H1 (cell line): ENCODE measurements around the gene RPS28. TPM values are rescaled to one million over a fixed set of nuclear protein-coding genes. Genes with fewer than 3 reads are reported as not detected.

Experiments
- CTCF ChIA-PET: fragments of 300-600 bp; sonication (Branson Sonifier 250); formaldehyde crosslinking; loops from one replicate; lab custom pipeline; 2021; ENCODE audit not compliant: partially characterized antibody; lab: Charles Lee
- POLR2A ChIA-PET: fragments of 300-600 bp; sonication (Branson Sonifier 250); formaldehyde crosslinking; loops from one replicate; lab custom pipeline; 2021; ENCODE audit warnings: inconsistent platforms; ENCODE audit not compliant: partially characterized antibody; lab: Charles Lee
- DNase-seq, 2 experiments: peaks; one replicate each; pipeline versions ENCODE4 v3.0.0 to v3.0.0-alpha.2; 2010 to 2022; ENCODE audit warnings: low spot score in 2 of 2, low read depth in 1 of 2, mixed read lengths in 1 of 2
- FAIRE-seq: peaks from 2 replicates; lab custom pipeline; 2011; peaks lifted over from hg19 to GRCh38; lab: Jason Lieb, UNC
- H2AFZ ChIP-seq: 2 replicates; pipeline ENCODE4 v1.8.1; 2012; ENCODE audit warnings: low read length, inconsistent platforms
- H2AK5ac ChIP-seq: 2 replicates; pipeline ENCODE4 v1.6.1; 2013; ENCODE audit warnings: low read depth, low read length
- H2BK120ac ChIP-seq: replicated peaks from 2 replicates; pipeline ENCODE3; 2013; ENCODE audit warnings: low read depth, low read length, inconsistent platforms
- H2BK12ac ChIP-seq: 2 replicates; pipeline ENCODE4 v1.6.1; 2013; ENCODE audit warnings: low read depth, low read length
- H2BK15ac ChIP-seq: 2 replicates; pipeline ENCODE4 v1.6.1; 2013; ENCODE audit warnings: low read length
- H2BK20ac ChIP-seq: 2 replicates; pipeline ENCODE4 v1.6.1; 2013; ENCODE audit warnings: low read length
- H2BK5ac ChIP-seq: 2 replicates; pipeline ENCODE4 v1.6.1; 2013; ENCODE audit warnings: low read depth, low read length
- H3K14ac ChIP-seq: 2 replicates; pipeline ENCODE4 v1.6.1; 2013; ENCODE audit warnings: inconsistent platforms; ENCODE audit not compliant: insufficient read length
- H3K18ac ChIP-seq: 2 replicates; pipeline ENCODE4 v1.6.1; 2013; ENCODE audit warnings: low read length; ENCODE audit errors: extremely low read depth
- H3K23ac ChIP-seq: 2 replicates; pipeline ENCODE4 v1.6.1; 2013; ENCODE audit warnings: inconsistent platforms; ENCODE audit not compliant: insufficient read length
- H3K23me2 ChIP-seq: 2 replicates; pipeline ENCODE4 v1.6.1; 2013; ENCODE audit warnings: low read depth, low read length
- H3K27ac ChIP-seq: 2 replicates; pipeline ENCODE4 v1.6.1; 2011; ENCODE audit warnings: low read depth, low read length, inconsistent platforms
- H3K27me3 ChIP-seq, 4 experiments: replicated peaks in 1 of 4; 1 replicate in 1 of 4; 2 replicates in 3 of 4; pipeline versions ENCODE4 v1.6.1 to v1.8.1; 2011 to 2013; ENCODE audit warnings: low read length in 3 of 4, mild to moderate bottlenecking in 3 of 4, inconsistent platforms in 2 of 4, mixed read lengths in 2 of 4, moderate library complexity in 1 of 4; ENCODE audit not compliant: control insufficient read depth in 3 of 4, insufficient read depth in 3 of 4; ENCODE audit errors: extremely low read depth in 1 of 4
- H3K36me3 ChIP-seq, 4 experiments: 2 replicates each; pipeline versions ENCODE4 v1.6.1 to v1.8.1; 2011 to 2013; ENCODE audit warnings: mild to moderate bottlenecking in 4 of 4, low read length in 3 of 4, moderate library complexity in 2 of 4, control low read depth in 1 of 4, inconsistent platforms in 1 of 4; ENCODE audit not compliant: insufficient read depth in 4 of 4, control insufficient read depth in 2 of 4
- H3K4ac ChIP-seq: replicated peaks from 2 replicates; pipeline ENCODE3; 2013; ENCODE audit warnings: low read length, low read depth, mixed read lengths, inconsistent platforms; ENCODE audit not compliant: insufficient read length
- H3K4me1 ChIP-seq, 4 experiments: replicated peaks in 1 of 4; 1 replicate in 1 of 4; 2 replicates in 3 of 4; pipeline versions ENCODE4 v1.6.1 to v1.8.1; 2011 to 2013; ENCODE audit warnings: low read length in 3 of 4, inconsistent platforms in 2 of 4, mixed read lengths in 1 of 4; ENCODE audit not compliant: insufficient read depth in 4 of 4, control insufficient read depth in 3 of 4
- H3K4me2 ChIP-seq, 2 experiments: 2 replicates each; pipeline versions ENCODE4 v1.6.1 to v1.8.1; 2011 to 2013; ENCODE audit warnings: low read depth in 2 of 2, low read length in 2 of 2, control low read depth in 1 of 2, inconsistent platforms in 1 of 2, mild to moderate bottlenecking in 1 of 2; ENCODE audit not compliant: insufficient read depth in 1 of 2
- H3K4me3 ChIP-seq, 4 experiments: fragments of 200-600, 300-600 bp in 1 of 4; sonication (generic), shearing (Covaris generic), sonication (Bioruptor Twin) in 1 of 4; 2 replicates each; pipeline versions ENCODE4 v1.5.1 to v1.8.1; 2011 to 2016; ENCODE audit warnings: low read length in 4 of 4, low read depth in 3 of 4, control low read depth in 2 of 4, inconsistent platforms in 2 of 4, mild to moderate bottlenecking in 2 of 4, mixed read lengths in 1 of 4, moderate library complexity in 1 of 4; ENCODE audit not compliant: insufficient read depth in 2 of 4; ENCODE audit errors: extremely low read depth in 1 of 4
- H3K56ac ChIP-seq: replicated peaks from 2 replicates; pipeline ENCODE3; 2013; ENCODE audit warnings: low read depth, mild to moderate bottlenecking, mixed read lengths, low read length, inconsistent platforms; ENCODE audit not compliant: insufficient read length
- H3K79me1 ChIP-seq: 2 replicates; pipeline ENCODE4 v1.6.1; 2013; ENCODE audit warnings: low read depth, low read length, control low read depth
- H3K79me2 ChIP-seq, 2 experiments: 2 replicates each; pipeline versions ENCODE4 v1.6.1 to v1.8.1; 2012 to 2013; ENCODE audit warnings: low read length in 2 of 2, mild to moderate bottlenecking in 2 of 2, inconsistent platforms in 1 of 2; ENCODE audit not compliant: insufficient read depth in 2 of 2, control insufficient read depth in 1 of 2
- H3K9ac ChIP-seq, 4 experiments: replicated peaks in 1 of 4; 1 replicate in 1 of 4; 2 replicates in 3 of 4; pipeline versions ENCODE4 v1.6.1 to v1.8.1; 2011 to 2013; ENCODE audit warnings: low read depth in 3 of 4, low read length in 3 of 4, control low read depth in 2 of 4, mild to moderate bottlenecking in 2 of 4, moderate library complexity in 2 of 4, inconsistent platforms in 1 of 4; ENCODE audit errors: extremely low read depth in 1 of 4
- H3K9me3 ChIP-seq, 2 experiments: 2 replicates each; pipeline versions ENCODE4 v1.6.1 to v1.8.1; 2012 to 2013; ENCODE audit warnings: mild to moderate bottlenecking in 2 of 2, moderate library complexity in 2 of 2, control low read depth in 1 of 2, inconsistent platforms in 1 of 2, low read depth in 1 of 2, low read length in 1 of 2, mixed read lengths in 1 of 2; ENCODE audit not compliant: insufficient read depth in 2 of 2
- H4K20me1 ChIP-seq, 2 experiments: replicated peaks in 1 of 2; 2 replicates each; pipeline versions ENCODE3 to v1.8.1; 2011 to 2013; ENCODE audit warnings: inconsistent platforms in 2 of 2, low read length in 2 of 2, mild to moderate bottlenecking in 1 of 2; ENCODE audit not compliant: insufficient read depth in 2 of 2, control insufficient read depth in 1 of 2
- H4K5ac ChIP-seq: 2 replicates; pipeline ENCODE4 v1.6.1; 2013; ENCODE audit warnings: low read length, low read depth, mixed read lengths, inconsistent platforms; ENCODE audit not compliant: insufficient read length
- H4K8ac ChIP-seq: 2 replicates; pipeline ENCODE4 v1.8.0; 2013; ENCODE audit warnings: mild to moderate bottlenecking, moderate library complexity, low read length, inconsistent platforms; ENCODE audit not compliant: insufficient read depth; ENCODE audit errors: extremely low read depth
- H4K91ac ChIP-seq: replicated peaks from 2 replicates; pipeline ENCODE3; 2013; ENCODE audit warnings: low read length, mixed read lengths, inconsistent platforms; ENCODE audit not compliant: insufficient read length
- BACH1 ChIP-seq: IDR thresholded peaks from 2 replicates; pipeline ENCODE4 v1.6.1; 2012; ENCODE audit warnings: low read length, improper control_type of control experiment
- BRCA1 ChIP-seq: IDR thresholded peaks from 2 replicates; pipeline ENCODE4 v1.6.1; 2012; ENCODE audit warnings: low read depth, low read length, improper control_type of control experiment
- CHD1 ChIP-seq: IDR thresholded peaks from 2 replicates; pipeline ENCODE4 v1.6.1; 2012; ENCODE audit warnings: low read depth, low read length, improper control_type of control experiment
- JUND ChIP-seq: IDR thresholded peaks from 2 replicates; pipeline ENCODE4 v1.6.1; 2011; ENCODE audit warnings: mild to moderate bottlenecking, improper control_type of control experiment, low read length
- NANOG ChIP-seq: IDR thresholded peaks from 2 replicates; pipeline ENCODE4 v1.6.1; 2011; ENCODE audit warnings: low read length, low read depth, mild to moderate bottlenecking, inconsistent platforms; ENCODE audit not compliant: insufficient read depth, poor library complexity, severe bottlenecking
- RAD21 ChIP-seq, 2 experiments: IDR thresholded peaks in 1 of 2; conservative IDR thresholded peaks in 1 of 2; 2 replicates each; pipeline ENCODE4 v1.6.1; 2011; ENCODE audit warnings: low read depth in 2 of 2, low read length in 2 of 2, improper control_type of control experiment in 1 of 2, inconsistent platforms in 1 of 2, mild to moderate bottlenecking in 1 of 2, moderate library complexity in 1 of 2
- TAF1 ChIP-seq: IDR thresholded peaks from 2 replicates; pipeline ENCODE4 v1.6.1; 2011; ENCODE audit warnings: mild to moderate bottlenecking, low read depth, low read length
- TBP ChIP-seq: IDR thresholded peaks from 2 replicates; pipeline ENCODE4 v1.6.1; 2011; ENCODE audit warnings: low read depth, low read length, improper control_type of control experiment
- WGBS, 2 experiments: shearing (Covaris generic) in 1 of 2; methylation state at CpG; one replicate each; pipeline versions ENCODE4 v1.1.6 to v1.1.7; 2013 to 2015; ENCODE audit warnings: low lambda C conversion rate in 2 of 2, mixed read lengths in 2 of 2, inconsistent platforms in 1 of 2, low coverage in 1 of 2, missing lambda C conversion rate in 1 of 2; ENCODE audit not compliant: insufficient replicate concordance in 2 of 2, insufficient coverage in 1 of 2, insufficient read length in 1 of 2; ENCODE audit errors: extremely low coverage in 1 of 2, missing lambda C conversion rate in 1 of 2; 5-methylcytosine and 5-hydroxymethylcytosine counted together
- polyA plus RNA-seq, 7 experiments: library from polyadenylated mRNA; depleted of rRNA in 3 of 7; stranded (reverse) in 5 of 7; unstranded in 2 of 7; fragments of >200 nt in 5 of 7; fragments of 200-250 nt in 2 of 7; gene quantifications; 1 replicate in 5 of 7; 2 replicates in 1 of 7; 4 replicates in 1 of 7; pipeline versions ENCODE4 v1.2.1 to v1.2.3, GENCODE V29; 2011 to 2013; ENCODE audit warnings: missing spikeins in 2 of 7, mixed read lengths in 2 of 7
- total RNA-seq: library from RNA; stranded (reverse); fragmentation: NEBNext Ultra II Directional; extraction: Animal tissue kit (Norgen Biotek cat#: 25700); gene quantifications from 2 replicates; pipeline ENCODE4 v1.2.1, GENCODE V29; 2021
- TF ChIP-seq, protein P1 (sequence below), 3 experiments: IDR thresholded peaks; 1 replicate in 2 of 3; 2 replicates in 1 of 3; pipeline versions ENCODE4 v1.5.1 to v1.6.1; 2011; ENCODE audit warnings: low read length in 3 of 3, mild to moderate bottlenecking in 3 of 3, inconsistent platforms in 2 of 3, low read depth in 1 of 3, moderate library complexity in 1 of 3; ENCODE audit not compliant: insufficient read depth in 1 of 3; ENCODE audit errors: control extremely low read depth in 1 of 3

RPS28 gene
- total and polyA plus RNA-seq, 2 of the 8 experiments (the other 6 are each of a cell fraction or from before 2014, with no cell fraction given): 1,241 to 1,699 TPM

DNA sequence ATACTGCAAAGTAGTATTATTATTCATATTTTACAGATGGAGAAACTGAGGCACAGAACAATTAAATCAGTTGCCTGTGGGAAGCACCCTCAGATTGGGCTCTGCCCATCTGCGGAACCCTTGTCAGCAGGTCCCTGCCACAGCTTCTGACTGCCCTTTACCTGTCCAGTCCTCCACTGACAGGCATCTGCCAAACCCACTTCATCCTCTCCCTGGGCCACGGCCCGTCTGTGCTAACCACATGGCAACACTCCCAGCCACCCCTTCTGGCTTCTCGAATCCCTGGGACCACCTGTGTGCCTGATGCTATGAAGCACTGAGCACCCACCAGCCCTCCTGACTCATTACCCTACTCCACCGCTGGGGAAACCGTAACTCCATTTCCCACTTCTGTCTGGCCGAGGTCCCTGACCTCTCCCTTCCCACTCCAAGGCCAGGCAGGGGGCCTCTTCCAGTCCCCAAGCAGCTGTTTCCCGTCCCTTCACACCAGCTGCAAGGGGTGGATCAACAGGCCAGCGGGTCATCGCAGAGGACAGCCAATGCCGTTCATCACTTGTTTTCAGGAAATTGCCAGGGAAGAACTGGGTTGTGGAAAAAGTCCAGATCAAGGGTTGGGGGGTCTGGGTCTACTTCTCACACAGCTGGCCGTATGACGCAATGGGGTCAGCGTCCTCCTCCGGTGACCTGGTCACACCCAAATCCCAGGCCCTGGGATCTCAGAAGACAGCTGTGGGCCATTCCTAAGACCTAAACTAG lies 19.2 kb downstream of the RPS28 start:
- no peak overlapping the region for H3K4me2 ChIP-seq
- H4K91ac ChIP-seq: no peak overlapping the region
- H3K9ac ChIP-seq: no peak overlapping the region
- H3K4me1 ChIP-seq: peaks cover 0 to 8% (median 3%) of the 10 kb centered on the region in 4 experiments; a peak in 4 of 7 replicates
- no peak overlapping the region for H4K8ac ChIP-seq
- H3K18ac ChIP-seq: no peak overlapping the region
- H4K20me1 ChIP-seq: peaks cover 0 to 2% of the 10 kb centered on the region in 2 experiments
- CTCF ChIA-PET: interaction anchor here (0.5 to 8.2 kb wide), 6 partner anchors 9 to 57 kb away, joined by 3 to 68 read pairs (median 4); partner anchors contain the start of gene ANGPTL4
- POLR2A ChIA-PET: interaction anchor here (0.6 to 27.1 kb wide), 4 partner anchors 23 to 198 kb away, joined by 3 to 583 read pairs (median 7); partner anchors contain the start of genes ANGPTL4, CD320, NDUFA7 and RAB11B
- DNase-seq (peak in 1 of 2 experiments; percentile 51), FAIRE-seq (no peak)
- no peak overlapping the region for H2AK5ac ChIP-seq
- no peaks in the 10 kb centered on the region for H3K79me2 ChIP-seq
- H3K27ac ChIP-seq: no peak overlapping the region
- H2BK12ac ChIP-seq: peak overlapping the region; percentile 68; the same call in 1 of the 2 replicates
- H2BK5ac ChIP-seq: no peak overlapping the region
- peaks cover 0 to 15% (median 10%) of the 10 kb centered on the region in 4 experiments; a peak in 3 of 7 replicates for H3K27me3 ChIP-seq
- H3K4me3 ChIP-seq: no peak overlapping the region
- no peaks in the 10 kb centered on the region for H3K9me3 ChIP-seq
- H4K5ac ChIP-seq: no peak overlapping the region
- H2BK15ac ChIP-seq: no peak overlapping the region
- H3K23me2 ChIP-seq: peaks cover 5% of the 10 kb centered on the region; the same call in 1 of the 2 replicates
- no peak overlapping the region for H2AFZ ChIP-seq
- H3K14ac ChIP-seq: no peak overlapping the region
- no peak overlapping the region for H2BK120ac ChIP-seq
- no peaks in the 10 kb centered on the region for H3K36me3 ChIP-seq
- H3K23ac ChIP-seq: no peak overlapping the region
- H2BK20ac ChIP-seq: no peak overlapping the region
- no peak overlapping the region for H3K4ac ChIP-seq
- WGBS, 2 experiments: 79% methylated on average over 15 of the region's 15 CpGs; no CpG with 5 or more reads in 1 of the 2 experiments
- H3K56ac ChIP-seq: no peak overlapping the region
- H3K79me1 ChIP-seq: no peaks in the 10 kb centered on the region
- TF ChIP-seq BRCA1 (no peak), TBP (no peak), CHD1 (no peak), JUND (no peak), NANOG (no peak), BACH1 (no peak), RAD21 (IDR thresholded peaks at IDR 0.05 in 1 of 2, conservative IDR thresholded peaks at IDR 0.05 in 1 of 2; ENCODE audit: low read depth in 2 of 2, low read length in 2 of 2) (peak; percentile 6 to 22; a peak in 2 of 4 replicates), TAF1 (no peak)
- TF ChIP-seq, protein P1, sequence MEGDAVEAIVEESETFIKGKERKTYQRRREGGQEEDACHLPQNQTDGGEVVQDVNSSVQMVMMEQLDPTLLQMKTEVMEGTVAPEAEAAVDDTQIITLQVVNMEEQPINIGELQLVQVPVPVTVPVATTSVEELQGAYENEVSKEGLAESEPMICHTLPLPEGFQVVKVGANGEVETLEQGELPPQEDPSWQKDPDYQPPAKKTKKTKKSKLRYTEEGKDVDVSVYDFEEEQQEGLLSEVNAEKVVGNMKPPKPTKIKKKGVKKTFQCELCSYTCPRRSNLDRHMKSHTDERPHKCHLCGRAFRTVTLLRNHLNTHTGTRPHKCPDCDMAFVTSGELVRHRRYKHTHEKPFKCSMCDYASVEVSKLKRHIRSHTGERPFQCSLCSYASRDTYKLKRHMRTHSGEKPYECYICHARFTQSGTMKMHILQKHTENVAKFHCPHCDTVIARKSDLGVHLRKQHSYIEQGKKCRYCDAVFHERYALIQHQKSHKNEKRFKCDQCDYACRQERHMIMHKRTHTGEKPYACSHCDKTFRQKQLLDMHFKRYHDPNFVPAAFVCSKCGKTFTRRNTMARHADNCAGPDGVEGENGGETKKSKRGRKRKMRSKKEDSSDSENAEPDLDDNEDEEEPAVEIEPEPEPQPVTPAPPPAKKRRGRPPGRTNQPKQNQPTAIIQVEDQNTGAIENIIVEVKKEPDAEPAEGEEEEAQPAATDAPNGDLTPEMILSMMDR (IDR thresholded peaks at IDR 0.05; ENCODE audit: control extremely low read depth in 1 of 3, insufficient read depth in 1 of 3, low read depth in 1 of 3, low read length in 3 of 3): peak in 2 of 3 experiments; percentile 27 to 39
